GM12878 (cell line): ENCODE results near the gene URI1.

Source experiments
- ETV6 ChIP-seq, 2 experiments: fragments of 450-650 bp in 1 of 2; IDR thresholded peaks in 1 of 2; conservative IDR thresholded peaks in 1 of 2; 2 replicates each; pipeline ENCODE4 v1.6.1; 2014; ENCODE audit warnings: antibody characterized with exemption in 1 of 2, borderline replicate concordance in 1 of 2, low read depth in 1 of 2, mild to moderate bottlenecking in 1 of 2, moderate library complexity in 1 of 2
- EZH2 ChIP-seq: IDR thresholded peaks from 2 replicates; pipeline ENCODE4 v1.6.1; 2012; ENCODE audit warnings: low read depth, mild to moderate bottlenecking, control low read depth, inconsistent platforms, low read length, borderline replicate concordance; ENCODE audit not compliant: control insufficient read depth
- NR2C1 ChIP-seq: fragments of 450-650 bp; IDR thresholded peaks from 2 replicates; pipeline ENCODE4 v1.6.1; 2017; ENCODE audit warnings: antibody characterized with exemption, mild to moderate bottlenecking, moderate library complexity
- POLR2A ChIP-seq: IDR thresholded peaks from 2 replicates; pipeline ENCODE4 v1.6.1; 2011; ENCODE audit warnings: low read depth, mild to moderate bottlenecking, low read length
- POLR2AphosphoS2 ChIP-seq: IDR thresholded peaks from 2 replicates; pipeline ENCODE4 v1.6.1; 2011; ENCODE audit warnings: low read depth, mild to moderate bottlenecking, low read length, improper control_type of control experiment, moderate library complexity
- RCOR1 ChIP-seq: conservative IDR thresholded peaks from 2 replicates; pipeline ENCODE4 v1.6.1; 2012; ENCODE audit warnings: low read depth, low read length, improper control_type of control experiment
- SP1 ChIP-seq: IDR thresholded peaks from one replicate; pipeline ENCODE4 v1.6.1; 2011; ENCODE audit warnings: low read depth, low read length
- STAT3 ChIP-seq: IDR thresholded peaks from 2 replicates; pipeline ENCODE4 v1.6.1; 2011; ENCODE audit warnings: low read depth, low read length, improper control_type of control experiment
- TF ChIP-seq, protein P1 (sequence below): IDR thresholded peaks from 2 replicates; pipeline ENCODE4 v1.6.1; 2012; ENCODE audit warnings: mild to moderate bottlenecking, low read depth, low read length
- TF ChIP-seq, protein P2 (sequence below), 3 experiments: IDR thresholded peaks in 2 of 3; conservative IDR thresholded peaks in 1 of 3; 2 replicates each; pipeline ENCODE4 v1.5.1; 2011; ENCODE audit warnings: low read depth in 3 of 3, low read length in 3 of 3, mild to moderate bottlenecking in 3 of 3, control low read depth in 2 of 3, moderate library complexity in 2 of 3, inconsistent platforms in 1 of 3, mixed read lengths in 1 of 3; ENCODE audit not compliant: control insufficient read depth in 2 of 3, insufficient read depth in 1 of 3; ENCODE audit errors: extremely low read depth in 1 of 3

DNA sequence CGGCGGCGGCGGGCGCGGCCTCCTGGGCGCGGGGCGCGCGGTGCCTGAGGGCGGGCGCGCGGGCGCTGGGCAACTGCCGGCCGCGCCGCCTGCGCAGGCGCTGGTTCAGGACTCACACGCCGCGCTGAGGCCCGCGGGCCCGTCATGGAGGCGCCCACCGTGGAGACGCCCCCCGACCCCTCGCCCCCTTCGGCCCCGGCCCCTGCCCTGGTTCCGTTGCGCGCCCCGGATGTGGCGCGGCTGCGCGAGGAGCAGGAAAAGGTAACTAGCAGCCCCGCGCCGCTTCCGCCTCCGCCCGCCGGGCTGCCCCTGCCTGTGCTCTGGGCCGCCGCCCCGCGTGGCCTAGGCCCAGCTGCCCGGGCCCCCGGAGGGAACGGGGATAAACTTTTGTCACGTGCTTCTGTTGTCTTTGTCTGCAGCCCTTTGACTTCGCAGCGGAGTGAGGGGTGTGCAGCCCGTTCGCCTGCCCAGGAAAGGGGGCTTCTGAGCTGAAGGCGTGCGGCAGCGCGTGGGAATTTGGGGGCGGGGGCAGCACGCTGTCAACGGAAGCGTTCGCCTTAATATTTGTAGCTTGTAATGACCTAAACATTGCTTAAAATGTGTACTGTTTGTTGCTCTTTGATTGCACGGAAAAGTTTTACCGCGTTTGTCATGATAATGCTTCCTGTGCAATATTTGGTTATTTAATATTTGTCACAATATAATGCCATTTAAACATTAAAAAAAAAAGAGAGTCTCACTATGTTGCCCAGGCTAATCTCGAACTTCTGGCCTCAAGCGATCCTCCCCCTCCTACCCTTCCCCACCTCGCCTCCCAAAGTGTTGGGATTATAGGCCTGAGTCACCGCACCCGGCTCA, 594 bp downstream of the URI1 start:
- TF ChIP-seq POLR2A (peak; percentile 22; the same call in 1 of the 2 replicates), EZH2 (no peak), RCOR1 (no peak), POLR2AphosphoS2 (no peak), SP1 (no peak), STAT3 (no peak), NR2C1 (no peak), ETV6 (conservative IDR thresholded peaks at IDR 0.05 in 1 of 2, IDR thresholded peaks at IDR 0.05 in 1 of 2; ENCODE audit: borderline replicate concordance in 1 of 2, low read depth in 1 of 2) (peak in 1 of 2 experiments; percentile 24; a peak in 1 of 4 replicates)
- TF ChIP-seq, protein P1, sequence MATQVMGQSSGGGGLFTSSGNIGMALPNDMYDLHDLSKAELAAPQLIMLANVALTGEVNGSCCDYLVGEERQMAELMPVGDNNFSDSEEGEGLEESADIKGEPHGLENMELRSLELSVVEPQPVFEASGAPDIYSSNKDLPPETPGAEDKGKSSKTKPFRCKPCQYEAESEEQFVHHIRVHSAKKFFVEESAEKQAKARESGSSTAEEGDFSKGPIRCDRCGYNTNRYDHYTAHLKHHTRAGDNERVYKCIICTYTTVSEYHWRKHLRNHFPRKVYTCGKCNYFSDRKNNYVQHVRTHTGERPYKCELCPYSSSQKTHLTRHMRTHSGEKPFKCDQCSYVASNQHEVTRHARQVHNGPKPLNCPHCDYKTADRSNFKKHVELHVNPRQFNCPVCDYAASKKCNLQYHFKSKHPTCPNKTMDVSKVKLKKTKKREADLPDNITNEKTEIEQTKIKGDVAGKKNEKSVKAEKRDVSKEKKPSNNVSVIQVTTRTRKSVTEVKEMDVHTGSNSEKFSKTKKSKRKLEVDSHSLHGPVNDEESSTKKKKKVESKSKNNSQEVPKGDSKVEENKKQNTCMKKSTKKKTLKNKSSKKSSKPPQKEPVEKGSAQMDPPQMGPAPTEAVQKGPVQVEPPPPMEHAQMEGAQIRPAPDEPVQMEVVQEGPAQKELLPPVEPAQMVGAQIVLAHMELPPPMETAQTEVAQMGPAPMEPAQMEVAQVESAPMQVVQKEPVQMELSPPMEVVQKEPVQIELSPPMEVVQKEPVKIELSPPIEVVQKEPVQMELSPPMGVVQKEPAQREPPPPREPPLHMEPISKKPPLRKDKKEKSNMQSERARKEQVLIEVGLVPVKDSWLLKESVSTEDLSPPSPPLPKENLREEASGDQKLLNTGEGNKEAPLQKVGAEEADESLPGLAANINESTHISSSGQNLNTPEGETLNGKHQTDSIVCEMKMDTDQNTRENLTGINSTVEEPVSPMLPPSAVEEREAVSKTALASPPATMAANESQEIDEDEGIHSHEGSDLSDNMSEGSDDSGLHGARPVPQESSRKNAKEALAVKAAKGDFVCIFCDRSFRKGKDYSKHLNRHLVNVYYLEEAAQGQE, result no peak
- TF ChIP-seq, protein P2, sequence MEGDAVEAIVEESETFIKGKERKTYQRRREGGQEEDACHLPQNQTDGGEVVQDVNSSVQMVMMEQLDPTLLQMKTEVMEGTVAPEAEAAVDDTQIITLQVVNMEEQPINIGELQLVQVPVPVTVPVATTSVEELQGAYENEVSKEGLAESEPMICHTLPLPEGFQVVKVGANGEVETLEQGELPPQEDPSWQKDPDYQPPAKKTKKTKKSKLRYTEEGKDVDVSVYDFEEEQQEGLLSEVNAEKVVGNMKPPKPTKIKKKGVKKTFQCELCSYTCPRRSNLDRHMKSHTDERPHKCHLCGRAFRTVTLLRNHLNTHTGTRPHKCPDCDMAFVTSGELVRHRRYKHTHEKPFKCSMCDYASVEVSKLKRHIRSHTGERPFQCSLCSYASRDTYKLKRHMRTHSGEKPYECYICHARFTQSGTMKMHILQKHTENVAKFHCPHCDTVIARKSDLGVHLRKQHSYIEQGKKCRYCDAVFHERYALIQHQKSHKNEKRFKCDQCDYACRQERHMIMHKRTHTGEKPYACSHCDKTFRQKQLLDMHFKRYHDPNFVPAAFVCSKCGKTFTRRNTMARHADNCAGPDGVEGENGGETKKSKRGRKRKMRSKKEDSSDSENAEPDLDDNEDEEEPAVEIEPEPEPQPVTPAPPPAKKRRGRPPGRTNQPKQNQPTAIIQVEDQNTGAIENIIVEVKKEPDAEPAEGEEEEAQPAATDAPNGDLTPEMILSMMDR (IDR thresholded peaks at IDR 0.05 in 2 of 3, conservative IDR thresholded peaks at IDR 0.05 in 1 of 3; ENCODE audit: control insufficient read depth in 2 of 3, extremely low read depth in 1 of 3, insufficient read depth in 1 of 3, low read depth in 3 of 3, low read length in 3 of 3), result no peak
